Activated naive CD4-positive, alpha-beta T cell treated with anti-CD3 and anti-CD28 coated beads, Interleukin-2, amount 50 U/mL, for 24 hours (primary cell): Measurements from ENCODE around the gene MAPK12.

Experiments
- H3K27ac Mint-ChIP-seq: one replicate; pipeline ENCODE4 v1.8.0; 2021; ENCODE audit warnings: mild to moderate bottlenecking, mixed read lengths
- H3K27me3 Mint-ChIP-seq: one replicate; pipeline ENCODE4 v1.8.0; 2021; ENCODE audit warnings: mixed read lengths
- H3K36me3 Mint-ChIP-seq: one replicate; pipeline ENCODE4 v1.8.0; 2021; ENCODE audit warnings: mixed read lengths
- H3K4me1 Mint-ChIP-seq: one replicate; pipeline ENCODE4 v1.8.0; 2021; ENCODE audit warnings: mixed read lengths
- H3K4me3 Mint-ChIP-seq: one replicate; pipeline ENCODE4 v1.8.0; 2021; ENCODE audit warnings: mild to moderate bottlenecking, mixed read lengths
- H3K9me3 Mint-ChIP-seq: one replicate; pipeline ENCODE4 v1.8.0; 2021; ENCODE audit warnings: mixed read lengths

MAPK12 gene

DNA sequence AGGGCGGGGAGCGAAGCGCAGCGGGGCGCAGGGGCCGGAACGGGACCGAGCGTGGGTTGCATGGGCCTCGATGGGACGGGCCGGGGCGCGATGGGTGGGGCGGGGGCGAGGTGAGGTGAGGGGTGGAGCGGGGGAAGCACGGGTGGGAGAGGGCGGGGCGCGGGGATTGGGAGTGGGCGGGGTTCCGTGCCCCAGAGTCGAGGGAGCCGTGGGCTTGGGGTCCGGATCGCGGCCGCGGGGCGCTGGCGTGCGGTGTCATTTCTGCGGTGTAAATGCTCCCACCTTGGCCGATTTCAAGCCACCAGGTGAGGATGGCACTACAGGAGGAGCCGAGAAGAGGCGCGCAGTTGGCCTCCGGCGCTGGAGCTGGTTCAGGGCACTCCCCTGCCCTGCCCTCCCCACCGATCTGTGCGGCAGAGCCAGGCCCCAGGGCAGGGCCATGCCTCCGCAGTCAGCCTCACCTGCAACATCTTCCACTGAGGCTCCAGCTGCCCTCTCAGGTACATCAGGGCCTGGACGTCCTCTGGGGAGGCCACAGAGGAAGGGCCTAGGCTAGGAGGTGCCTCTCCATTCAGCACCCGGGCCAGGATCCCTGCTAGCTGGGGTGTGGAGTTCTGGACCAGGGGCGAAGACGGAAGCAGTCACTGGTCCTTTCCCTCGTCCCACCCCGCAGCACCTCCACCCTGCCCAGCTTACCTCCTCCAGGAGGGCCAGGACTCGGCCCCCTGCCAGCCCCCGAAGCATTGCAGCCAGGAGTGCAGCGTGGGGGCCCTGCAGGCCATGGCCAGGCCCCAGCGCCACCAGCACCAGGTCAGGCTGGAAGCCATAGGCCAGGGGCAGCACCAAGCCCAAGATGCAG, 16.0 kb downstream of the MAPK12 start:
- Mint-ChIP-seq H3K27ac (peak overlapping the region; percentile 100), H3K9me3 (no peaks in the 10 kb centered on the region), H3K4me3 (peak overlapping the region; percentile 99), H3K27me3 (no peaks in the 10 kb centered on the region), H3K4me1 (peaks cover 30% of the 10 kb centered on the region), H3K36me3 (peaks cover 5% of the 10 kb centered on the region)

DNA sequence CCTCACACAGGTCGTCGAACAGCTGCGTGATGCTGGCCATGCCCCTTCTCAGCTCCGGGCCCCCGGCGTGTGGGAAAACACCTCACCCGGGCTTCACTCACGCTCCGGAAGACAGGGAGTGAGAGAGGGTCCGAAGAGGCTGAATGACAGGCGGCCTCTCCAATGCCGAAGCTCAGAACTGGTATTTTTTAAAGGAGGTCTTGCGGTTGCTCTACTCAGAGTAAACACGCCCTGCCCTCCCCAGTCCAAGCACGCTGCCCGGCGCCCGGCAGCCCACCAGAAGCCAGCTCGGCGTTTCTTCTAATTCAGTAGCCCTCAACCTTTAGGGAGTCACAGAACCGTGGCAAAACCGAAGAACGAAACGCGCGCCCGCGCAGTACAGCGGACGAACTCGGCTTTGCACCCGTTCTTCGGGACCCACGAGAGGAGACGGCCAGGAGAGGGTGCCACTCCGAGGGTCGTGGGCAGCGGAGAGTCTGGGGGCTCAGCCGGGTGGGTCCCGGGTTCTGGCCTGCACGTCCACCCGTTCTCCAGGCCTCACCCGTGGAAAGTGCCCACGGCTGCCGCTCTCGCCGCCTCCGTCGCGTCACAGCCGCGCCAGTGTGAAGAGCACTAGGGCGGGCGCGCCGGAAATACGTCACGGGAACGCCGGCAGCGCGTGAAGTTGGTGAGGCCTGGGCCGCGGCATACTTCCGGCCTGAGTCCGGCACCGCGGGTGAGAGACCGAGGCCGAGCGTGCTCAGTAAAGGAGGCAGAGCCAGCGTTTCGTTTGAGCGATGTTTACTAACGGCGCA, 16.9 kb downstream of the MAPK12 start, which contains the start of gene TUBGCP6:
TSS of gene TUBGCP6 (minus strand) at position 604 of the 794 bp plus-strand sequence. CDS start at position 40, 564 bp downstream.
- no peaks in the 10 kb centered on the region for H3K27me3 Mint-ChIP-seq
- peaks cover 27% of the 10 kb centered on the region for H3K4me1 Mint-ChIP-seq
- no peaks in the 10 kb centered on the region for H3K9me3 Mint-ChIP-seq
- peak within 1 kb of the TSS; percentile 100 for H3K27ac Mint-ChIP-seq
- H3K4me3 Mint-ChIP-seq = peak within 1 kb of the TSS; percentile 99
- H3K36me3 Mint-ChIP-seq = peaks cover 5% of the 10 kb centered on the region

DNA sequence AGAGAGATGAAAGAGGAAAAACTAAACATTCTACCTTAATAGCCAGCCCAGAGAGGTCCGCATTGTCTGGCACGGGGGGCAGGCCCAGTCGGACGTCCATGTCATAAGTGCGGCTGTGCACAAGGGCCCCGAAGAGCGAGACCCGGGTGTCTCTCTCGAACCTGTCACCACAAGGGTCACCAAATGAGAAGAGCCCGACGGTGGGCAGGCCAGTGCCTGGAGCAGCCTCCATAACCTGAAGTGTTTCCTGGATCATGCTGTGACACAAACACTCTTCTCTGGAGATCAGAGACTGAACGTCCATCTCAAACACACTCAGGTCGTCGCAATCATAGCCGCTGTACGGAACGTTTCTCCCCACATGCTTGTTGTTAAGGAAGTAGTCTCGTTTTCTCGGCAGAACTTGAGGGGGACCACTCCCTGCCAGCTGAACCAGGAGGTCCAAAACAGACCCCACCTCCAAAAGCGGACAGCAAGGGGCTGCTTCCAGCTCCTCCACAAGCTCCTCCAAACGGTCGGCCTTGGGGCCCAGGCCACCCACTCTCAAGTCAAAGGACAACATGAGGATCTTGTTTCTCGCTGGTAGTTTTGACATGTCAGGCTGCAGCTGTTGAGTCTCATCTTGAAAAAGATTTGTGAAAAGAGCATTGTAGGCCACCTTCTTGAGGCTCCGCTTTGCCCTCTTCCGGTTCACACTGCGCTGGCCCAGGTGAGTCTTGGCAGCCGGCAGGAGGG, 17.6 kb downstream of the MAPK12 start:
- Mint-ChIP-seq H3K36me3 (peaks cover 5% of the 10 kb centered on the region), H3K27ac (peak overlapping the region; percentile 100), H3K4me1 (peaks cover 27% of the 10 kb centered on the region), H3K27me3 (no peaks in the 10 kb centered on the region), H3K4me3 (peak overlapping the region; percentile 99), H3K9me3 (no peaks in the 10 kb centered on the region)

DNA sequence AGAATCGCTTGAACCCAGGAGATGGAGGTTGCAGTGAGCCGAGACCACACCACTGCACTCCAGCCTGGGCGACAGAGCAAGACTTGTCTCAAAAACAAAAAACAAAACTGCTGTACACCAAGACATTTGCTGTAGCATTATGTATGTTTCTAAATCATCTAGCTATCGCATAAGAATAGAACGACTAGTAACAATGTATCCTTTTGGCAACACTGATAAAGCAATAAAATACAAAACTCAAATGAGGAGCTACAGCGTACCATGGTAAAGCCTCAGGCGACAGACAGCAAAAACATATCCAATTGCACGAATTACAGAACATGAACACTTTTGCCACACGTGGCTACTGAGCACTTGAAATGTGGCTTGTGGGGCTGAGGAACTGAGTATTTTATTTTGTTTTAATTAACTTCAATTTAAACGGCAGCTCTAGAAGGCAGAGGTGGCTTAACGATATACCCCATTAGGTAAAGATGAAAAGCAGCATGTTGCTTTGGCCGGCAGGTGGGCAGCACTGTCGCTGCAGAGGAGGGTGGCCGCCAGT, 19.0 kb downstream of the MAPK12 start:
- peaks cover 32% of the 10 kb centered on the region for H3K4me1 Mint-ChIP-seq

DNA sequence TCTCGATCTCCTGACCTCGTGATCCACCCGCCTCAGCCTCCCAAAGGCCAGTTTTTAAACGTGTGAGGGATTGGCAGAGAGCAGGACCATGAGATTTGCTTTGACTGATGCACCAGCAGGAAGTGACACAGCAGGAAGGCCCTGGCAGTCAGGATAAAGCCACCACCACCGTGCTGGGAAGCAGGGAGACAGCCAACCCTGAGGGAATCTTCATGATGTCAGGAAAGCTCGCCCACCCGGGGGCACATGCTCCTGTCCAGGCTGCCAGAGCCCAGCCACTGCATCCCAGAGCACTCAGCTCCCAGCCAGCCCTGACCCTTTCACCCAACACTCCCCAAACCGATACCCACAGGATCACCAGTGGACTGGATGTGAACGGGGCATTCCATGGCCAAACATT, 22.7 kb downstream of the MAPK12 start:
- Mint-ChIP-seq H3K27ac (no peak overlapping the region), H3K9me3 (no peaks in the 10 kb centered on the region), H3K4me3 (no peak overlapping the region), H3K4me1 (peaks cover 46% of the 10 kb centered on the region), H3K36me3 (no peaks in the 10 kb centered on the region), H3K27me3 (no peaks in the 10 kb centered on the region)

More for the DNA sequence above, 19.0 kb downstream of the MAPK12 start:
- H3K36me3 Mint-ChIP-seq = peaks cover 5% of the 10 kb centered on the region
- H3K4me3 Mint-ChIP-seq = peak overlapping the region; percentile 99
- H3K27me3 Mint-ChIP-seq = no peaks in the 10 kb centered on the region
- H3K27ac Mint-ChIP-seq = peak overlapping the region; percentile 8
- no peaks in the 10 kb centered on the region for H3K9me3 Mint-ChIP-seq

DNA sequence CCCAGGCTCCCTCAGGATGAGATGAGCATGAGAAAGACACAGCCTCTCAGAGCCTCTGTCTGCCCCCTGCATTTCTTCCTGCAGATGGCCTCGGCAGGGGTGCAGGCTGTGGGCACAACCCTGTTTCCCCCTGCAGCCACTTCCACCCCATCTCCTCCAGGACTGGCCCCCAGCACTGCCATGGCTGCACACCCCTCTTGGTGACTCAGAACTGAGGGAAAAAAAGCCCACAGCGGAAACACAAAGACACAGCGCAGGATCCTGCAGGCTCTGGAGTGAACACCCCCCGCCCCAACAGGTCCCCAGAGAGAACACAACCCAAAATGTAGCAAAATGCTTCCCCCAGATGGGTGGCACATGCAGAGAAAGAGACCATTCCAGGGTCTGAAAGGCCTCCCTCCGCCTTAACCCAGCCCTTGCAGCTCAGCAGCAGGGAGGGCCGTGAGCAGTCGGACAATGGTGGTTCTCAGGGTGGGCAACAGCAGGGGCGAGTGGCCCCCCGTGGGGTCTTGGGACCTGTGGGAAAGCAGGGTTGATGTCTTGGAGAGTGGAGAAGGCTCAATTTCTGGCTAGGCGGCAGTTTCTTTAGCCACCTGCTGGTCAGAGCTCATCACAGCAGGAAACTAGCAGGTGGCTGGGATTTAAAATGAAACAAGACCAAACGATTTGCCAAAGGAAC, 24.6 kb downstream of the MAPK12 start:
- H3K36me3 Mint-ChIP-seq = no peaks in the 10 kb centered on the region
- no peaks in the 10 kb centered on the region for H3K9me3 Mint-ChIP-seq
- no peak overlapping the region for H3K4me3 Mint-ChIP-seq
- H3K4me1 Mint-ChIP-seq = peaks cover 43% of the 10 kb centered on the region
- H3K27me3 Mint-ChIP-seq = no peaks in the 10 kb centered on the region
- H3K27ac Mint-ChIP-seq = no peak overlapping the region

DNA sequence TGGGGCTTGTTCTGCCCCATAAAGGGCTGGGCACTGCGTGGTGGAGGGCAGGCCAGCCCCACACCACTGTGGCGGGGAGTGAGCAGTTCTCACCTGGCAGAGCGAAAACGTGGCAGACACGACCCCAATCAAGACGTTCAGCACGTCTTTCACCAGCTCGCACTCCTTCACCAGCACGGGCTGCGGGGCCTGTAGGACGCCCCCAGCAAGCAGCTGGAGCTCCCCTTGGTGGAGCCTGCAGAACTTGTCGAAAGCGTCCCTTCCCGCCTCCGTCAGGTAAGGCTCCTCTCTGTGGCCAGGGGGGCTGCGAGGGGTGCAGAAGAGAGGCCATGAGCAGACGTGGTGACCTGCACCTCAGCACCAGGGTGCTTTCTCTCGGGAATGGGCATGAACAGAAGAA, 28.3 kb downstream of the MAPK12 start:
- Mint-ChIP-seq H3K27ac (no peak overlapping the region), H3K36me3 (no peaks in the 10 kb centered on the region), H3K4me3 (no peak overlapping the region), H3K27me3 (no peaks in the 10 kb centered on the region), H3K9me3 (no peaks in the 10 kb centered on the region), H3K4me1 (peaks cover 30% of the 10 kb centered on the region)

DNA sequence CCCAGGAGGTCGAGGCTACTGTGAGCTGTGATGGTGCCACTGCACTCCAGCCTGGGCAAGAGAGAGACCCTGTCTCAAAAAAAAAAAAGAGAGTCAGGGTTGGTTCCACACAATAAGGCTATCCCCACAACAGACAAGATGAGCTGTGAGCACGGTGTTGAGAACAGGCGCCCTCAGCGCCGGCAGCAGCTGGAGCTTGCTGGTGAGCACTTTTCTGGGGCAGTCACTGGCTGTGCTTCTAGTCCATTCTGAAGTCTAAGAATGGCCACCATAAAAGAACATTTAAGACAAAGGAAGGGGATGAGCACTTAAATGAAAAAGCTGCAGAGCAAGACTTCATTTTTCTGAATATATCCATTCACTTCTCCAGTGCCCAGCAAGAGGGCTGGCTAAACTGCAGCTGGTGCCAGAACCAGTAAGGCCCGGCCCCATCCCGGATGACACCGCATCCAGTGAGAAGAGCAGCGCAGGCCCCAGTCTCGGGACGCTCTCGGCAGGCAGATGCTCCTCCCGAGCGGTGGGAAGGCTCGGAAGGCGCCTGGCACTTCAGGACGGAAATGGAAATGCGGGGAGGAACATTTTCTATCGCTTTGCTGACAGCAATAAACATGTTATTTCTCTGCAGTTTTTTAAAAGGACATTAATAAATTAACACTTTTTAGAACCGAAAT, 28.9 kb downstream of the MAPK12 start:
- no peaks in the 10 kb centered on the region for H3K27me3 Mint-ChIP-seq
- peaks cover 24% of the 10 kb centered on the region for H3K4me1 Mint-ChIP-seq
- H3K27ac Mint-ChIP-seq = no peak overlapping the region
- no peak overlapping the region for H3K4me3 Mint-ChIP-seq
- no peaks in the 10 kb centered on the region for H3K9me3 Mint-ChIP-seq
- no peaks in the 10 kb centered on the region for H3K36me3 Mint-ChIP-seq

DNA sequence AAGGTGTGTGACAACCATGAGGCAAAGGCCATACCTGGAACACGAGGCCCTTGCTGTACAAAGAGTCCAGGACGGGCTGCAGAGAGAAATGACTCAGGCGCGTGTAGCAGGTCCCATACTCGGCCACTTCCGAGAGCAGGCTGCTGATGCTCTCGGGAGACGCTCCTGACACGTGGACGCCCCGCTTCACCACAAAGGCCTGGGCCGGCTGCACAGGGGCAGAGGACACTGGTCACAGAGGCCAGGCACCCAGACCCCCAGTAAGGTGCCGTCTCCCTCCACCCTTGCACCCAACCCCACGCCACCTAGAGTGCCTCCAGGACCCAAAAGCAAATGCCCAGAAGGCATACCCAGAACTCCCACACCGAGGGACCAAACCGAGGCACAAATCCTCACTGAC, 32.1 kb downstream of the MAPK12 start:
- Mint-ChIP-seq H3K4me3 (no peak overlapping the region), H3K36me3 (peaks cover 2% of the 10 kb centered on the region), H3K27me3 (no peaks in the 10 kb centered on the region), H3K4me1 (peaks cover 7% of the 10 kb centered on the region), H3K27ac (no peak overlapping the region), H3K9me3 (no peaks in the 10 kb centered on the region)

DNA sequence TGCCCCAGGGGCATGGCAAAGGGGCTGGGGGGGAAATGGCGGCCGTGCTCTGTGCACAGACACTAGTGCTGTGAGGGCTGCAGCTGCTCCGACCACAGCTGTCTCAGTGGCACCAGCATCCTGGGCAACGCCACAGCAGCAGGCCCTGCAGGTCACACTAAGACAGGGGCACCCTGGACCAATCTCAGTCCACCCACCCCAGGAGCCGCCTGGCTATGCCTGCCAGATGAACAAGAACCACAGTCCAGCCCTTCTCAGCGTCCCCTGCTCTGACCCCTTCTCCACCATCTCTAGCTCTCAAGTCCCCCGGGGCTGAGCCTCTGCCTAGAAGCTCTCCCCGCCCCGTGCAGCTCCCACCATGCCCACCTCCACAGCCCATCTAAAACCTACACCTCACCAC, 33.1 kb downstream of the MAPK12 start:
- no peaks in the 10 kb centered on the region for H3K27me3 Mint-ChIP-seq
- peaks cover 5% of the 10 kb centered on the region for H3K36me3 Mint-ChIP-seq
- H3K4me3 Mint-ChIP-seq = no peak overlapping the region
- no peaks in the 10 kb centered on the region for H3K4me1 Mint-ChIP-seq
- no peaks in the 10 kb centered on the region for H3K9me3 Mint-ChIP-seq
- no peak overlapping the region for H3K27ac Mint-ChIP-seq

DNA sequence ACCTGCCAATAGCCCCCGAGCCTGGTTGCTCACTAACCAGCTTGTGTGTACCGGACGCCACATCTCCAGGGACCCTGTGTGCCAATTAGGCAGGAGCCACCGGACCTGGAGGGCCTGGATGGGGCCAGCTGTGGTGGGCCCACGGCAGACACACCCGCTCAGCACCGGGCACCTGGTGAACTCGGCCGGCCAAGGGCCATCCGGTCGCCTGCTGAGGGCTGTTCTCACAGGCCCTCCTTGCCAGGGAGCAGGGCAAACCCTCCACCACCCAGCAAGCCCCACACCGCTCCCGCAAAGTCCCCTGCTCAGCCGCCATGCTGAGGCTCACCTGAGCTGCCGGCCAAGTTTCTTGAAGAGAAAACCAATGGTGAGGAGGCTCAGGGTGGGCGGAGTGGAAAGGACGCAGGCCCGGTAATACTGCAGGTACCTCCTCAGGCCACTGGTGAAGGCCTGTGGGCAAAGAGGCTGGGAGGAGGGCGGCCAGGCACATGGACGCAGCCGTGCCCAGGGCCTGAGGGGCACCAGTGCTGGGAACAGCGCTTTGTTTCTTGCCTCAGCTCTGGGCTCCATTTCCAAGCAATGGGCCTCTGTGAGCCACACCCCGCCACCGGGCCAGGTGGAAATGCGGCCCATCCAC, 33.8 kb downstream of the MAPK12 start:
- no peaks in the 10 kb centered on the region for H3K4me1 Mint-ChIP-seq
- H3K36me3 Mint-ChIP-seq = peaks cover 5% of the 10 kb centered on the region
- H3K27ac Mint-ChIP-seq = no peak overlapping the region
- H3K4me3 Mint-ChIP-seq = no peak overlapping the region
- H3K9me3 Mint-ChIP-seq = no peaks in the 10 kb centered on the region
- no peaks in the 10 kb centered on the region for H3K27me3 Mint-ChIP-seq

DNA sequence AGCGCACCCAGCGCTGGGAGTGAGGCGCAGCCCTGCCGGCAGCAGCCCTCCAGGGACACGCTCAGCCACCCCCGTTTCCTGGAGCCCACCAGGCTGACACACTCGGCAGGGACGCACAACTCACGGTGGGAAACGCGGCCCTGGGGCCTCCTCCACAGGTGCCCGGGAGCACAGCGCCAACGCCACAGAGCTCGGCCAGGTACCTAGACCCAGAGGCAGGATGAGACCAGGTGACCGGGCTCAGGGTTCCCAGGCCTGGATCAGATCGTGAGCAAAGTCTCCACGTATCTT, 34.7 kb downstream of the MAPK12 start:
- Mint-ChIP-seq H3K27ac (no peak overlapping the region), H3K9me3 (no peaks in the 10 kb centered on the region), H3K27me3 (no peaks in the 10 kb centered on the region), H3K36me3 (peaks cover 5% of the 10 kb centered on the region), H3K4me3 (no peak overlapping the region), H3K4me1 (no peaks in the 10 kb centered on the region)

DNA sequence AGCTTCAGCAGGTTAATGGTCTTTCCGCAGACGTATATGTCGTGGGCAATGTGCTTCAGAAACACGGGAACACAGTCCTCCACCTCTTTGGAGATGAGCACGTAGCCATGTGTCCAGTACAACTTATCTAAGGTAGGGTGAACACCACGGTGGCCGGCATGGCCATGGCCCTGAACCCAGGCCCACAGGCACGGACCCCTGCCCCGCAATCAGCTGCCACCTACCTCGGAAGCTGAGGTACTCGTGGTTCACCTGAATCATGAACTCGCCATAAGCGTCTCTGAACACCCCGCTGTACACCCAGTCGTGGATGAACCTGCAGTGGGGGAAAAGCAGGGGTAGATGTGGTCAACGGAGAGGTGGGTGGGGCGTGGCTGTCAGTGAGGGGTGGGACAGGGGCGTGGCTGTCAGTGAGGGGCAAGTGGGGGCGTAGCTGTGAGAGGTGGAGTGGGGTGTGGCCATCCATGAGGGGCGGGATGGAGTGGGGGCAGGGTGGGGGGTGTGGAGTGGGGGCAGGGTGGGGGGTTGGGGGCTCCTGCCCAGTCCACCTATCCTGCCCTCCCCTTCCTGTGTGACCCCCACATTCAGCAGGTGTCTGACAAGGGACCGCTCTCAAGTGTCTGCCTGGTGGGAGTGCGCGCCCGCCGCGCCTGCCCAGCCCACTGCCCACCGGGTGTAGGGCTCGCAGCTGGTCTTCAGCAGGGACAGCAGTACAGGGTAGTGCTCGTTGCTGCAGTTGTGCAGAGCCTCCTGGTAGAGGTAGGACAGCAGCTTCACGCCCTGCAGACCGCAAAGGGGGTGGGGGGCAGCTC, 35.2 kb downstream of the MAPK12 start:
- Mint-ChIP-seq H3K27ac (no peak overlapping the region), H3K27me3 (no peaks in the 10 kb centered on the region), H3K4me3 (no peak overlapping the region), H3K9me3 (no peaks in the 10 kb centered on the region), H3K4me1 (no peaks in the 10 kb centered on the region), H3K36me3 (peaks cover 5% of the 10 kb centered on the region)
